Psoas muscle (tissue), 8 donors: ENCODE data around the gene PTPRK. TPM values are rescaled to one million over a fixed set of nuclear protein-coding genes. Genes with fewer than 3 reads are reported as not detected.

Source experiments
- ATAC-seq, 4 donors: fragments of 200-7000 bp; cut with Tn5 transposase; one replicate each; pipeline ENCODE4 v1.9.1; 2020; ENCODE audit warnings: moderate library complexity in 3 of 4, mild to moderate bottlenecking in 2 of 4
- DNase-seq, 2 donors: peaks; one replicate each; pipeline ENCODE4 v3.0.0-alpha.2; 2020
- H3K27ac ChIP-seq: fragments of 200-600 bp; one replicate; pipeline ENCODE4 v1.8.0; 2022
- H3K27me3 ChIP-seq, 3 donors: fragments of 200-600 bp in 1 of 3; one replicate each; pipeline versions ENCODE4 v1.6.1 to v1.8.0; 2013 to 2022; ENCODE audit warnings: low read length in 2 of 3, mild to moderate bottlenecking in 2 of 3, moderate library complexity in 1 of 3; ENCODE audit not compliant: insufficient read depth in 3 of 3
- H3K36me3 ChIP-seq, 2 donors: fragments of 200-600 bp in 1 of 2; one replicate each; pipeline versions ENCODE4 v1.6.1 to v1.8.0; 2013 to 2022; ENCODE audit warnings: low read depth in 1 of 2, mild to moderate bottlenecking in 1 of 2, moderate library complexity in 1 of 2; ENCODE audit not compliant: insufficient read depth in 1 of 2
- H3K4me1 ChIP-seq: fragments of 200-600 bp; one replicate; pipeline ENCODE4 v1.8.0; 2022
- H3K4me3 ChIP-seq: fragments of 200-600 bp; one replicate; pipeline ENCODE4 v1.8.0; 2022; ENCODE audit warnings: mild to moderate bottlenecking
- H3K9me3 ChIP-seq: fragments of 200-600 bp; one replicate; pipeline ENCODE4 v1.8.0; 2022
- WGBS, 3 donors: extraction: QIAGEN DNeasy Blood & Tissue Kit; methylation state at CpG; one replicate each; pipeline versions ENCODE4 v1.1.6 to v1.1.7; 2013; 5-methylcytosine and 5-hydroxymethylcytosine counted together
- intact Hi-C, 2 donors: fragments of 100-400 bp; cut with DNase I; formaldehyde crosslinking; loops; one replicate each; pipeline versions ENCODE4 v1.11.0 to v1.14.2; 2022
- polyA plus RNA-seq, 3 donors: library from polyadenylated mRNA; stranded (reverse); fragments of 200-250 nt; gene quantifications; one replicate each; pipeline ENCODE4 v1.2.3, GENCODE V29; 2013
- total RNA-seq, 4 donors: library from RNA; stranded (reverse); fragmentation: NEBNext Ultra II Directional in 2 of 4; extraction: Animal tissue kit (Norgen Biotek cat#: 25700) in 2 of 4; gene quantifications; one replicate each; pipeline versions ENCODE4 v1.2.1 to v1.2.4, GENCODE V29; 2021 to 2023
- TF ChIP-seq, protein P1 (sequence below): fragments of 200-600 bp; IDR thresholded peaks from one replicate; pipeline ENCODE4 v1.8.0; 2022; ENCODE audit warnings: antibody characterized with exemption
- donor health status: healthy with polysubstance abuse.
- donor health status: DM: no; HTN: no; CAD: no; lungs with moderate emphysema.
- donor health status: Bipolar disorder and iron deficiency.
- donor health status: healthy.
- donor health status: DM: yes; HTN: yes; CAD: no.
- donor health status: DM: no; HTN: no; CAD: no.
- donor health status: DM: no; HTN: no; CAD: no.
- donor health status: DM: yes; HTN: yes; CAD: no.

The PTPRK gene
- total and polyA plus RNA-seq, 7 donors = 3.2 to 10.6 (median 9.1) TPM

- Histone ChIP-seq H3K27me3 (no peaks in the 10 kb centered on the region), H3K27ac (no peak overlapping the region), H3K4me3 (no peak overlapping the region), H3K36me3 (no peaks in the 10 kb centered on the region), H3K9me3 (no peaks in the 10 kb centered on the region), H3K4me1 (no peaks in the 10 kb centered on the region)
- DNase-seq = no peak
- ATAC-seq = no peak
- intact Hi-C loops = no loop called here
- 37 to 50% (median 42%) methylated on average over 2 of the region's 2 CpGs for WGBS, 3 donors
- TF ChIP-seq, protein P1, sequence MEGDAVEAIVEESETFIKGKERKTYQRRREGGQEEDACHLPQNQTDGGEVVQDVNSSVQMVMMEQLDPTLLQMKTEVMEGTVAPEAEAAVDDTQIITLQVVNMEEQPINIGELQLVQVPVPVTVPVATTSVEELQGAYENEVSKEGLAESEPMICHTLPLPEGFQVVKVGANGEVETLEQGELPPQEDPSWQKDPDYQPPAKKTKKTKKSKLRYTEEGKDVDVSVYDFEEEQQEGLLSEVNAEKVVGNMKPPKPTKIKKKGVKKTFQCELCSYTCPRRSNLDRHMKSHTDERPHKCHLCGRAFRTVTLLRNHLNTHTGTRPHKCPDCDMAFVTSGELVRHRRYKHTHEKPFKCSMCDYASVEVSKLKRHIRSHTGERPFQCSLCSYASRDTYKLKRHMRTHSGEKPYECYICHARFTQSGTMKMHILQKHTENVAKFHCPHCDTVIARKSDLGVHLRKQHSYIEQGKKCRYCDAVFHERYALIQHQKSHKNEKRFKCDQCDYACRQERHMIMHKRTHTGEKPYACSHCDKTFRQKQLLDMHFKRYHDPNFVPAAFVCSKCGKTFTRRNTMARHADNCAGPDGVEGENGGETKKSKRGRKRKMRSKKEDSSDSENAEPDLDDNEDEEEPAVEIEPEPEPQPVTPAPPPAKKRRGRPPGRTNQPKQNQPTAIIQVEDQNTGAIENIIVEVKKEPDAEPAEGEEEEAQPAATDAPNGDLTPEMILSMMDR = no peak
Observed at GRCh38 chr6:128498234-128498633, 22.2 kb downstream of the PTPRK start.

- no peak for DNase-seq
Observed at GRCh38 chr6:128495536-128496333, 24.7 kb downstream of the PTPRK start.

GRCh38 chr6:128494440-128494839, 26.0 kb downstream of the PTPRK start:
- Histone ChIP-seq H3K4me1 (peaks cover 16% of the 10 kb centered on the region), H3K27ac (no peak overlapping the region), H3K27me3 (no peaks in the 10 kb centered on the region), H3K4me3 (no peak overlapping the region), H3K9me3 (no peaks in the 10 kb centered on the region), H3K36me3 (no peaks in the 10 kb centered on the region)
- TF ChIP-seq, protein P1 = no peak
- 51 to 60% (median 55%) methylated on average over 5 of the region's 5 CpGs for WGBS, 3 donors
- DNase-seq (no peak), ATAC-seq (no peak)
- intact Hi-C loops = no loop called here

More at GRCh38 chr6:128495536-128496333, 24.7 kb downstream of the PTPRK start:
- intact Hi-C loops = no loop called here
- no peak for ATAC-seq
- no peaks in the 10 kb centered on the region for H3K27me3 ChIP-seq
- peaks cover 14% of the 10 kb centered on the region for H3K4me1 ChIP-seq
- no peak overlapping the region for H3K4me3 ChIP-seq
- no peaks in the 10 kb centered on the region for H3K9me3 ChIP-seq
- TF ChIP-seq, protein P1 = no peak
- H3K27ac ChIP-seq = no peak overlapping the region
- WGBS, 3 donors = 94 to 97% (median 95%) methylated on average over 6 of the region's 6 CpGs
- no peaks in the 10 kb centered on the region for H3K36me3 ChIP-seq

- peaks cover 16% of the 10 kb centered on the region for H3K4me1 ChIP-seq
Observed at GRCh38 chr6:128493877-128494276, 26.5 kb downstream of the PTPRK start.

More at GRCh38 chr6:128493877-128494276, 26.5 kb downstream of the PTPRK start:
- intact Hi-C loops = no loop called here
- WGBS, 3 donors = 81 to 89% (median 88%) methylated on average over 4 of the region's 4 CpGs
- TF ChIP-seq, protein P1 = no peak
- DNase-seq = no peak
- Histone ChIP-seq H3K27me3 (no peaks in the 10 kb centered on the region), H3K36me3 (no peaks in the 10 kb centered on the region), H3K27ac (no peak overlapping the region), H3K4me3 (no peak overlapping the region), H3K9me3 (no peaks in the 10 kb centered on the region)
- ATAC-seq = no peak
